H1 (cell line): ENCODE measurements around the gene SCRG1.

Experiments used
- BRCA1 ChIP-seq: IDR thresholded peaks from 2 replicates; pipeline ENCODE4 v1.6.1; 2012; ENCODE audit warnings: low read depth, low read length, improper control_type of control experiment
- CHD2 ChIP-seq: IDR thresholded peaks from 2 replicates; pipeline ENCODE4 v1.6.1; 2012; ENCODE audit warnings: low read length, improper control_type of control experiment
- CTCF ChIP-seq, 3 experiments: IDR thresholded peaks; 1 replicate in 2 of 3; 2 replicates in 1 of 3; pipeline versions ENCODE4 v1.5.1 to v1.6.1; 2011; ENCODE audit warnings: low read length in 3 of 3, mild to moderate bottlenecking in 3 of 3, inconsistent platforms in 2 of 3, low read depth in 1 of 3, moderate library complexity in 1 of 3; ENCODE audit not compliant: insufficient read depth in 1 of 3; ENCODE audit errors: control extremely low read depth in 1 of 3
- EP300 ChIP-seq, 2 experiments: IDR thresholded peaks; 1 replicate in 1 of 2; 2 replicates in 1 of 2; pipeline ENCODE4 v1.6.1; 2011 to 2012; ENCODE audit warnings: low read depth in 2 of 2, low read length in 2 of 2, mild to moderate bottlenecking in 2 of 2, borderline replicate concordance in 1 of 2, inconsistent platforms in 1 of 2, moderate library complexity in 1 of 2
- POLR2A ChIP-seq, 2 experiments: IDR thresholded peaks; 1 replicate in 1 of 2; 2 replicates in 1 of 2; pipeline ENCODE4 v1.6.1; 2011; ENCODE audit warnings: low read depth in 2 of 2, low read length in 2 of 2, mild to moderate bottlenecking in 2 of 2; ENCODE audit errors: control extremely low read depth in 1 of 2
- SIN3A ChIP-seq, 2 experiments: IDR thresholded peaks in 1 of 2; conservative IDR thresholded peaks in 1 of 2; 2 replicates each; pipeline ENCODE4 v1.6.1; 2011 to 2012; ENCODE audit warnings: low read length in 2 of 2, improper control_type of control experiment in 1 of 2, low read depth in 1 of 2, mild to moderate bottlenecking in 1 of 2
- SUZ12 ChIP-seq: fragments of 200-600 bp; sonication (generic); IDR thresholded peaks from 2 replicates; pipeline ENCODE4 v1.6.1; 2012; ENCODE audit warnings: mild to moderate bottlenecking, inconsistent platforms, low read length, moderate library complexity, mixed read lengths
- TAF7 ChIP-seq: optimal IDR thresholded peaks from 2 replicates; pipeline ENCODE3; 2011; ENCODE audit warnings: low read depth, mild to moderate bottlenecking, inconsistent platforms, low read length, moderate library complexity, borderline replicate concordance

GRCh38 chr4:173362666-173363065 lies 36.2 kb downstream of the SCRG1 start:
- TF ChIP-seq SUZ12 (no peak), SIN3A (conservative IDR thresholded peaks at IDR 0.05 in 1 of 2, IDR thresholded peaks at IDR 0.05 in 1 of 2; ENCODE audit: low read depth in 1 of 2, low read length in 2 of 2) (no peak), BRCA1 (no peak), CTCF (IDR thresholded peaks at IDR 0.05; ENCODE audit: control extremely low read depth in 1 of 3, insufficient read depth in 1 of 3, low read depth in 1 of 3, low read length in 3 of 3) (no peak), CHD2 (no peak), EP300 (IDR thresholded peaks at IDR 0.05; ENCODE audit: borderline replicate concordance in 1 of 2, low read depth in 2 of 2, low read length in 2 of 2) (no peak), TAF7 (no peak), POLR2A (IDR thresholded peaks at IDR 0.05; ENCODE audit: control extremely low read depth in 1 of 2, low read depth in 2 of 2, low read length in 2 of 2) (no peak)
